A673 (cell line): Measurements from ENCODE around the gene TECPR2.

Experiments
- CTCF ChIP-seq: fragments of 300-800, 200-600 bp; sonication (generic); conservative IDR thresholded peaks from 2 replicates; pipeline ENCODE4 v1.5.1; 2017; ENCODE audit warnings: low read depth, mild to moderate bottlenecking, antibody characterized with exemption, low read length, moderate library complexity, mixed read lengths
- EZH2 ChIP-seq: fragments of 200-600 bp; sonication (generic); IDR thresholded peaks from 2 replicates; pipeline ENCODE4 v1.6.1; 2017; ENCODE audit warnings: borderline replicate concordance, low read depth, mild to moderate bottlenecking, mixed read lengths, antibody characterized with exemption, low read length; ENCODE audit not compliant: poor library complexity, severe bottlenecking

DNA sequence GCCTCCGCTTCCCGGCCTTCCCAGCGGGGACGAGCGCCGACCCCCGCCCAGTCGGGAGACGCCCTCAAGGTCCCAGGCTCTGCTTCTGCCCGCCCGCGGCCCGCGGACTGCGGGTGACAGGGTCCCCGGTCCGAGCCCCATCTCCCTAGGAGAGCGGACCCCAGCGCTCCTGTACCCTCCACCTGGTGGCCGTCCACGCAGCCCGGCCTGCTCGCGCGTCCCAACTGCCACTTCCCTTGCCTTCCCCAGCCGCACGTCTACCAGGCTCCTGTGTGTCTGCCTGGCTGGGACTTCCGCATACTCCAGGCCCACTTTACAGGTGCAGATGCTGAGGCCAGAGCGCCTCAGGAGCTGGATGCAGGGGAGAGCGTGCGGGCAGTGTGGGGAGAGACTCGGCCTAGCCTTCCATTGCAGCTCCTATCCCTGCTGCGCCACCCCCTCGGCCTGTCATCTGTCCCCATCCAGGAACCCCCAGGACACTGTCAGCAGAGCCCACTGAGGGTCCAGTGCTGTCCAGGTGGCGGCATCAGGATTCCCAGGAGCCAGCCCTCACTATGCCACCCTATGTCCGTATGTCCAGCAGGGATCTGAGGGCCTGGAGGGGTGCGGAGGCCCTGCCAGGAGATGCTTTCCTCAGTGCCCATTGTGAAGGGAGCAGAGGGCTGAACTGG is 154.8 kb downstream of the TECPR2 start:
- TF ChIP-seq CTCF (no peak), EZH2 (no peak)
